ENCODE data around the gene VIPR2.

VIPR2 gene

GRCh38 chr7:159119851-159120539 is 24.7 kb downstream of the VIPR2 start:
- H3K9ac ChIP-seq (ENCODE audit: insufficient read length, low read depth): no peak overlapping the region
- H3K27me3 ChIP-seq (ENCODE audit: insufficient read depth, insufficient read length): no peaks in the 10 kb centered on the region
- no peaks in the 10 kb centered on the region for H3K36me3 ChIP-seq (ENCODE audit: insufficient read depth, insufficient read length, low read length)
- H3K9me3 ChIP-seq (ENCODE audit: insufficient read depth, low read length): no peaks in the 10 kb centered on the region
- H3K4me1 ChIP-seq (ENCODE audit: insufficient read depth, insufficient read length): peaks cover 11% of the 10 kb centered on the region
- TF ChIP-seq ZNF274 (IDR thresholded peaks at IDR 0.05; ENCODE audit: low read depth, low read length) (no peak), SUZ12 (IDR thresholded peaks at IDR 0.05; ENCODE audit: extremely low read depth, insufficient read depth, insufficient read length) (no peak), YY1 (IDR thresholded peaks at IDR 0.05; ENCODE audit: insufficient read depth, insufficient read length) (no peak)
- DNase-seq (ENCODE audit: low read depth, low spot score): no peak
- no peak overlapping the region for H3K4me3 ChIP-seq (ENCODE audit: insufficient read length, low read depth)

- no peaks in the 10 kb centered on the region for H3K9me3 ChIP-seq (ENCODE audit: insufficient read depth, low read length)
- no peak overlapping the region for H3K9ac ChIP-seq (ENCODE audit: insufficient read length, low read depth)
- DNase-seq (ENCODE audit: low read depth, low spot score): no peak
- H3K4me1 ChIP-seq (ENCODE audit: insufficient read depth, insufficient read length): peaks cover 11% of the 10 kb centered on the region
- H3K36me3 ChIP-seq (ENCODE audit: insufficient read depth, insufficient read length, low read length): no peaks in the 10 kb centered on the region
- H3K4me3 ChIP-seq (ENCODE audit: insufficient read length, low read depth): no peak overlapping the region
- H3K27me3 ChIP-seq (ENCODE audit: insufficient read depth, insufficient read length): no peaks in the 10 kb centered on the region
- no peak for TF ChIP-seq ZNF274 (IDR thresholded peaks at IDR 0.05; ENCODE audit: low read depth, low read length)
- no peak for TF ChIP-seq SUZ12 (IDR thresholded peaks at IDR 0.05; ENCODE audit: extremely low read depth, insufficient read depth, insufficient read length)
- TF ChIP-seq YY1 (IDR thresholded peaks at IDR 0.05; ENCODE audit: insufficient read depth, insufficient read length): no peak
Measured at GRCh38 chr7:159119026-159119741, 25.5 kb downstream of the VIPR2 start.

- Histone ChIP-seq H3K4me3 (ENCODE audit: insufficient read length, low read depth) (no peak overlapping the region), H3K9me3 (ENCODE audit: insufficient read depth, low read length) (no peaks in the 10 kb centered on the region), H3K4me1 (ENCODE audit: insufficient read depth, insufficient read length) (peaks cover 11% of the 10 kb centered on the region), H3K36me3 (ENCODE audit: insufficient read depth, insufficient read length, low read length) (no peaks in the 10 kb centered on the region), H3K27me3 (ENCODE audit: insufficient read depth, insufficient read length) (no peaks in the 10 kb centered on the region), H3K9ac (ENCODE audit: insufficient read length, low read depth) (no peak overlapping the region)
- DNase-seq (ENCODE audit: low read depth, low spot score): no peak
- TF ChIP-seq SUZ12 (IDR thresholded peaks at IDR 0.05; ENCODE audit: extremely low read depth, insufficient read depth, insufficient read length) (no peak), ZNF274 (IDR thresholded peaks at IDR 0.05; ENCODE audit: low read depth, low read length) (no peak), YY1 (IDR thresholded peaks at IDR 0.05; ENCODE audit: insufficient read depth, insufficient read length) (no peak)
Measured at GRCh38 chr7:159118623-159119022, 26.0 kb downstream of the VIPR2 start.

GRCh38 chr7:159118197-159118595 is 26.5 kb downstream of the VIPR2 start:
- no peak overlapping the region for H3K9ac ChIP-seq (ENCODE audit: insufficient read length, low read depth)
- H3K4me3 ChIP-seq (ENCODE audit: insufficient read length, low read depth): no peak overlapping the region
- DNase-seq (ENCODE audit: low read depth, low spot score): no peak
- H3K36me3 ChIP-seq (ENCODE audit: insufficient read depth, insufficient read length, low read length): no peaks in the 10 kb centered on the region
- H3K27me3 ChIP-seq (ENCODE audit: insufficient read depth, insufficient read length): no peaks in the 10 kb centered on the region
- TF ChIP-seq SUZ12 (IDR thresholded peaks at IDR 0.05; ENCODE audit: extremely low read depth, insufficient read depth, insufficient read length) (no peak), ZNF274 (IDR thresholded peaks at IDR 0.05; ENCODE audit: low read depth, low read length) (no peak), YY1 (IDR thresholded peaks at IDR 0.05; ENCODE audit: insufficient read depth, insufficient read length) (no peak)
- H3K4me1 ChIP-seq (ENCODE audit: insufficient read depth, insufficient read length): peaks cover 11% of the 10 kb centered on the region
- H3K9me3 ChIP-seq (ENCODE audit: insufficient read depth, low read length): no peaks in the 10 kb centered on the region

GRCh38 chr7:159117366-159118196 is 27.1 kb downstream of the VIPR2 start:
- Histone ChIP-seq H3K27me3 (ENCODE audit: insufficient read depth, insufficient read length) (no peaks in the 10 kb centered on the region), H3K36me3 (ENCODE audit: insufficient read depth, insufficient read length, low read length) (no peaks in the 10 kb centered on the region), H3K9me3 (ENCODE audit: insufficient read depth, low read length) (no peaks in the 10 kb centered on the region), H3K4me3 (ENCODE audit: insufficient read length, low read depth) (no peak overlapping the region), H3K4me1 (ENCODE audit: insufficient read depth, insufficient read length) (peaks cover 13% of the 10 kb centered on the region), H3K9ac (ENCODE audit: insufficient read length, low read depth) (peak overlapping the region; percentile 21)
- TF ChIP-seq SUZ12 (IDR thresholded peaks at IDR 0.05; ENCODE audit: extremely low read depth, insufficient read depth, insufficient read length) (no peak), YY1 (IDR thresholded peaks at IDR 0.05; ENCODE audit: insufficient read depth, insufficient read length) (no peak), ZNF274 (IDR thresholded peaks at IDR 0.05; ENCODE audit: low read depth, low read length) (no peak)
- no peak for DNase-seq (ENCODE audit: low read depth, low spot score)

- Histone ChIP-seq H3K9me3 (ENCODE audit: insufficient read depth, low read length) (no peaks in the 10 kb centered on the region), H3K4me1 (ENCODE audit: insufficient read depth, insufficient read length) (peaks cover 15% of the 10 kb centered on the region), H3K36me3 (ENCODE audit: insufficient read depth, insufficient read length, low read length) (no peaks in the 10 kb centered on the region), H3K27me3 (ENCODE audit: insufficient read depth, insufficient read length) (no peaks in the 10 kb centered on the region), H3K9ac (ENCODE audit: insufficient read length, low read depth) (no peak overlapping the region), H3K4me3 (ENCODE audit: insufficient read length, low read depth) (no peak overlapping the region)
- TF ChIP-seq ZNF274 (IDR thresholded peaks at IDR 0.05; ENCODE audit: low read depth, low read length): no peak
- no peak for TF ChIP-seq SUZ12 (IDR thresholded peaks at IDR 0.05; ENCODE audit: extremely low read depth, insufficient read depth, insufficient read length)
- no peak for TF ChIP-seq YY1 (IDR thresholded peaks at IDR 0.05; ENCODE audit: insufficient read depth, insufficient read length)
- DNase-seq (ENCODE audit: low read depth, low spot score): no peak
Measured at GRCh38 chr7:159116581-159117339, 27.9 kb downstream of the VIPR2 start.

Measured in NT2/D1 (cell line).